ENCODE measurements around the gene NDST3.
A peak's percentile ranks its signal among the peaks of the same experiment; 100 is the strongest.

The NDST3 gene

DNA sequence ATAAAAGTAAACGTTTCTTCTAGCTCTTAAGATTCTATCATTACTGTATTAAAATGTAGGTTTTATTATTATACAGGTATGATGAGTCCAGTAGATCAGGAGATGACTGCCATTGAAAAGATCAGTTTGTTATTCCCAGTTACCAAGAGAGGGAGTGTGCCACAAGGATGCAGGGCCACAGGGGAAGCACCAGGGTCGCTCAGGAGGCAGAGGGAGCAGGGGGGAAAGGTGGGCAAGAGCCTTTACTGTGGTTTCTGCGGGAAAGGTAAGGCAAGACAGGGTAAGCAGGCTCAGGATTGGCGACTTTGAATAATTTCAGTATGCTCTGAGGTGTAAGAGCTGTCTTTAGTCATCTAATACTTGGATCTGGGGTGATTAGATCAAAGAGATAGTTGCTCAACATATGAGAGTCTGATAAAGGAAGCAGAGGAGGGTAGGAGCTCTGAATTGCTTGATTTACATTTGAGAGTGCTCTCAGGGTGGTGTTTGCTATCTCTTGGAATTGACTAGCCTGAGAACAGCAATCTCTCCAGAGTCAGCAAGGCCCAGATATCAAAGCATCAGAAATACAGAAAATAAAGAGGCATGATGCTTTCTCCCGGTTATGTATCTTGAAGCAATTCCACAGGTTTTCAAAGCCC lies 86.0 kb downstream of the NDST3 start:
- no peak for ATAC-seq
- TF ChIP-seq ZFP3 (CRISPR knock-in tag; IDR thresholded peaks at IDR 0.05): no peak
- TF ChIP-seq, protein P1, sequence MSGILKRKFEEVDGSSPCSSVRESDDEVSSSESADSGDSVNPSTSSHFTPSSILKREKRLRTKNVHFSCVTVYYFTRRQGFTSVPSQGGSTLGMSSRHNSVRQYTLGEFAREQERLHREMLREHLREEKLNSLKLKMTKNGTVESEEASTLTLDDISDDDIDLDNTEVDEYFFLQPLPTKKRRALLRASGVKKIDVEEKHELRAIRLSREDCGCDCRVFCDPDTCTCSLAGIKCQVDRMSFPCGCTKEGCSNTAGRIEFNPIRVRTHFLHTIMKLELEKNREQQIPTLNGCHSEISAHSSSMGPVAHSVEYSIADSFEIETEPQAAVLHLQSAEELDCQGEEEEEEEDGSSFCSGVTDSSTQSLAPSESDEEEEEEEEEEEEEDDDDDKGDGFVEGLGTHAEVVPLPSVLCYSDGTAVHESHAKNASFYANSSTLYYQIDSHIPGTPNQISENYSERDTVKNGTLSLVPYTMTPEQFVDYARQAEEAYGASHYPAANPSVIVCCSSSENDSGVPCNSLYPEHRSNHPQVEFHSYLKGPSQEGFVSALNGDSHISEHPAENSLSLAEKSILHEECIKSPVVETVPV (CRISPR knock-in tag; IDR thresholded peaks at IDR 0.05): no peak
- TF ChIP-seq TCF4 (CRISPR knock-in tag; IDR thresholded peaks at IDR 0.05; ENCODE audit: borderline replicate concordance): no peak
- TF ChIP-seq ZNF70 (CRISPR knock-in tag; IDR thresholded peaks at IDR 0.05): no peak
- TF ChIP-seq, protein P2, sequence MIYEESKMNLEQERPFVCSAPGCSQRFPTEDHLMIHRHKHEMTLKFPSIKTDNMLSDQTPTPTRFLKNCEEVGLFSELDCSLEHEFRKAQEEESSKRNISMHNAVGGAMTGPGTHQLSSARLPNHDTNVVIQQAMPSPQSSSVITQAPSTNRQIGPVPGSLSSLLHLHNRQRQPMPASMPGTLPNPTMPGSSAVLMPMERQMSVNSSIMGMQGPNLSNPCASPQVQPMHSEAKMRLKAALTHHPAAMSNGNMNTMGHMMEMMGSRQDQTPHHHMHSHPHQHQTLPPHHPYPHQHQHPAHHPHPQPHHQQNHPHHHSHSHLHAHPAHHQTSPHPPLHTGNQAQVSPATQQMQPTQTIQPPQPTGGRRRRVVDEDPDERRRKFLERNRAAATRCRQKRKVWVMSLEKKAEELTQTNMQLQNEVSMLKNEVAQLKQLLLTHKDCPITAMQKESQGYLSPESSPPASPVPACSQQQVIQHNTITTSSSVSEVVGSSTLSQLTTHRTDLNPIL (CRISPR knock-in tag; IDR thresholded peaks at IDR 0.05; ENCODE audit: low read depth): no peak

DNA sequence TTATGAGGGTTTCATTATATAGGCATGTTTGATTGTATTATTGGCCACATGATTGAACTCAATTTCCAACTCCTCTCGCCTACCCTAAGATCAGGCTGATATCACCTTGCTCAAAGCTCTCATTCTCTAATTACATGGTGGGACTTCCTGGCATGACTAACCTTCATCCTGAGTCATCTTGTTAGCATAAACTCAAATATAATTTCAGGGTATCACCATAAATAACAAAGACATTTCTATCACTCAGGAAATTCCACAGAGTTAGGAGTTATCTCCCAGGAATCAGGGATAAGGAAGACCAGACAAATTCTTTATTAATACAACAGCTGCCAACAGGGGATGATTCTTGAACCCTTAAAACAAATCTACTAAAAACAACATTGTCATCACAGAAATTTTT lies 90.7 kb downstream of the NDST3 start:
- TF ChIP-seq ISL1 (CRISPR knock-in tag; IDR thresholded peaks at IDR 0.05): 0 out of 2 replicates have a peak, but pooled peaks have one; percentile 22
- TF ChIP-seq GLIS3 (CRISPR knock-in tag; IDR thresholded peaks at IDR 0.05): no peak
- peak; percentile 20; the same call in 1 of the 2 replicates for TF ChIP-seq OSR1 (CRISPR knock-in tag; IDR thresholded peaks at IDR 0.05)
- no peak; the same call in 2 of the 3 replicates for ATAC-seq

DNA sequence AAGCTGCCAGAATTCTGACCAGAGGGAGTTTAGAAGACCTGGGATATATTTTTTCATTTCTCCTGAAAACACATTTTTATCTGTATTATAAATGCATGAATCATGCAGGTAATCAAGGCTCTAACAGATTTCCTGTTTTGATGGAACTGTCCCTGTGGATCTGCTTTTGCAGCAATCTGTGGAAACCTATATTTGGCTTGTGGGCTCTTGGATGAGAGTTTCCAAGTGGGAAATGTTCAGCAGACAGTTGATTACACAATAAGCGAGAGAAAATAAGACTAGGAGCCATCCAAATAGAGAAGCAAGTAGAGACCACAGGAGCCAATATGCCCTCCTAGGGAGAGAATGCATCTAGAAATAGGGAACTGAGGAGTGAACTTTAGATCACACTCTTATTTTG lies 105.0 kb downstream of the NDST3 start:
- no peak for TF ChIP-seq ZFP3 (CRISPR knock-in tag; IDR thresholded peaks at IDR 0.05)
- no peak for TF ChIP-seq ZFP30 (CRISPR knock-in tag; IDR thresholded peaks at IDR 0.05)
- TF ChIP-seq, protein P3, sequence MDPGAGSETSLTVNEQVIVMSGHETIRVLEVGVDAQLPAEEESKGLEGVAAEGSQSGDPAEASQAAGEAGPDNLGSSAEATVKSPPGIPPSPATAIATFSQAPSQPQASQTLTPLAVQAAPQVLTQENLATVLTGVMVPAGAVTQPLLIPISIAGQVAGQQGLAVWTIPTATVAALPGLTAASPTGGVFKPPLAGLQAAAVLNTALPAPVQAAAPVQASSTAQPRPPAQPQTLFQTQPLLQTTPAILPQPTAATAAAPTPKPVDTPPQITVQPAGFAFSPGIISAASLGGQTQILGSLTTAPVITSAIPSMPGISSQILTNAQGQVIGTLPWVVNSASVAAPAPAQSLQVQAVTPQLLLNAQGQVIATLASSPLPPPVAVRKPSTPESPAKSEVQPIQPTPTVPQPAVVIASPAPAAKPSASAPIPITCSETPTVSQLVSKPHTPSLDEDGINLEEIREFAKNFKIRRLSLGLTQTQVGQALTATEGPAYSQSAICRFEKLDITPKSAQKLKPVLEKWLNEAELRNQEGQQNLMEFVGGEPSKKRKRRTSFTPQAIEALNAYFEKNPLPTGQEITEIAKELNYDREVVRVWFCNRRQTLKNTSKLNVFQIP (CRISPR knock-in tag; IDR thresholded peaks at IDR 0.05; ENCODE audit: borderline replicate concordance, low read depth): no peak
- no peak for TF ChIP-seq BACH2 (CRISPR knock-in tag; IDR thresholded peaks at IDR 0.05; ENCODE audit: borderline replicate concordance)
- TF ChIP-seq TCF4 (CRISPR knock-in tag; IDR thresholded peaks at IDR 0.05; ENCODE audit: borderline replicate concordance): no peak
- TF ChIP-seq, protein P1 (CRISPR knock-in tag; IDR thresholded peaks at IDR 0.05): no peak
- no peak for TF ChIP-seq ZNF565 (CRISPR knock-in tag; conservative IDR thresholded peaks at IDR 0.05; ENCODE audit: low read depth)

DNA sequence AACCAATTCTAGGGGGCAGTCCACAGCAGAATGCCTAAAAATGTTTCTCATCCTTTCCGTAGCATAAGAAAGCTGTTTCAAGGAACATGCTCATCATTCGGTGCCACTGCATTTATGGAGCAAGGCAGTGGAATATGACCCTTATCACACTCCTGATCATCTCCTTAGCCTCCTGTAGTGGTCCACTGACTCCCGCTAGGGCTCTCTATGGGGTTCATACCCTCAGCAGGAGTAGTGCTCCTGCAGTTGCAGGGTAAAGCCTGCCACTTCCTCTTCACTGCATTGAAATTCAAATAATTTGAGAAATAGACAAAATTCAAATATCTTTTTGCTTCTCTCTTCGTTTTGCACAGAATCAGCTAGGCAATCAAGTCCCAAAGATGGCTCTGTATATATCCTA lies 107.0 kb downstream of the NDST3 start:
- ATAC-seq: no peak

More for the DNA sequence above, 105.0 kb downstream of the NDST3 start:
- ATAC-seq: no peak

More for the DNA sequence above, 107.0 kb downstream of the NDST3 start:
- TF ChIP-seq GLIS3 (CRISPR knock-in tag; IDR thresholded peaks at IDR 0.05) (no peak), ESRRG (CRISPR knock-in tag; IDR thresholded peaks at IDR 0.05) (no peak), ZNF8 (CRISPR knock-in tag; IDR thresholded peaks at IDR 0.05) (no peak), PPARA (CRISPR knock-in tag; IDR thresholded peaks at IDR 0.05; ENCODE audit: borderline replicate concordance) (no peak), ARNTL (CRISPR knock-in tag; IDR thresholded peaks at IDR 0.05; ENCODE audit: borderline replicate concordance, low read depth) (no peak), ZNF565 (CRISPR knock-in tag; conservative IDR thresholded peaks at IDR 0.05; ENCODE audit: low read depth) (no peak), CSDC2 (CRISPR knock-in tag; IDR thresholded peaks at IDR 0.05) (no peak), ZC3H10 (CRISPR knock-in tag; IDR thresholded peaks at IDR 0.05) (no peak), ISL1 (CRISPR knock-in tag; IDR thresholded peaks at IDR 0.05) (no peak), SNAI2 (CRISPR knock-in tag; IDR thresholded peaks at IDR 0.05) (no peak), ZFP30 (CRISPR knock-in tag; IDR thresholded peaks at IDR 0.05) (no peak), BACH2 (CRISPR knock-in tag; IDR thresholded peaks at IDR 0.05; ENCODE audit: borderline replicate concordance) (no peak)
- TF ChIP-seq, protein P3 (CRISPR knock-in tag; IDR thresholded peaks at IDR 0.05; ENCODE audit: borderline replicate concordance, low read depth): no peak
- TF ChIP-seq, protein P4, sequence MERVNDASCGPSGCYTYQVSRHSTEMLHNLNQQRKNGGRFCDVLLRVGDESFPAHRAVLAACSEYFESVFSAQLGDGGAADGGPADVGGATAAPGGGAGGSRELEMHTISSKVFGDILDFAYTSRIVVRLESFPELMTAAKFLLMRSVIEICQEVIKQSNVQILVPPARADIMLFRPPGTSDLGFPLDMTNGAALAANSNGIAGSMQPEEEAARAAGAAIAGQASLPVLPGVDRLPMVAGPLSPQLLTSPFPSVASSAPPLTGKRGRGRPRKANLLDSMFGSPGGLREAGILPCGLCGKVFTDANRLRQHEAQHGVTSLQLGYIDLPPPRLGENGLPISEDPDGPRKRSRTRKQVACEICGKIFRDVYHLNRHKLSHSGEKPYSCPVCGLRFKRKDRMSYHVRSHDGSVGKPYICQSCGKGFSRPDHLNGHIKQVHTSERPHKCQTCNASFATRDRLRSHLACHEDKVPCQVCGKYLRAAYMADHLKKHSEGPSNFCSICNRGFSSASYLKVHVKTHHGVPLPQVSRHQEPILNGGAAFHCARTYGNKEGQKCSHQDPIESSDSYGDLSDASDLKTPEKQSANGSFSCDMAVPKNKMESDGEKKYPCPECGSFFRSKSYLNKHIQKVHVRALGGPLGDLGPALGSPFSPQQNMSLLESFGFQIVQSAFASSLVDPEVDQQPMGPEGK (CRISPR knock-in tag; IDR thresholded peaks at IDR 0.05; ENCODE audit: borderline replicate concordance): no peak
- TF ChIP-seq, protein P1 (CRISPR knock-in tag; IDR thresholded peaks at IDR 0.05): no peak
- TF ChIP-seq, protein P2 (CRISPR knock-in tag; IDR thresholded peaks at IDR 0.05; ENCODE audit: low read depth): no peak
